ENCODE measurements around the gene HDAC10.

Gene HDAC10

GRCh38 chr22:50236731-50237409, 14.2 kb downstream of the HDAC10 start:
- DNase-seq (ENCODE audit: low read depth), result no peak

DNA sequence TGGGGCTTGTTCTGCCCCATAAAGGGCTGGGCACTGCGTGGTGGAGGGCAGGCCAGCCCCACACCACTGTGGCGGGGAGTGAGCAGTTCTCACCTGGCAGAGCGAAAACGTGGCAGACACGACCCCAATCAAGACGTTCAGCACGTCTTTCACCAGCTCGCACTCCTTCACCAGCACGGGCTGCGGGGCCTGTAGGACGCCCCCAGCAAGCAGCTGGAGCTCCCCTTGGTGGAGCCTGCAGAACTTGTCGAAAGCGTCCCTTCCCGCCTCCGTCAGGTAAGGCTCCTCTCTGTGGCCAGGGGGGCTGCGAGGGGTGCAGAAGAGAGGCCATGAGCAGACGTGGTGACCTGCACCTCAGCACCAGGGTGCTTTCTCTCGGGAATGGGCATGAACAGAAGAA, 17.8 kb downstream of the HDAC10 start:
- DNase-seq (ENCODE audit: low read depth), result no peak

GRCh38 chr22:50232481-50233151, 18.4 kb downstream of the HDAC10 start:
- no peak for DNase-seq (ENCODE audit: low read depth)

- no peak for DNase-seq (ENCODE audit: low read depth)
Observed at GRCh38 chr22:50229370-50229769, 21.7 kb downstream of the HDAC10 start.

- no peak for DNase-seq (ENCODE audit: low read depth)
Observed at GRCh38 chr22:50228366-50228765, 22.7 kb downstream of the HDAC10 start.

DNA sequence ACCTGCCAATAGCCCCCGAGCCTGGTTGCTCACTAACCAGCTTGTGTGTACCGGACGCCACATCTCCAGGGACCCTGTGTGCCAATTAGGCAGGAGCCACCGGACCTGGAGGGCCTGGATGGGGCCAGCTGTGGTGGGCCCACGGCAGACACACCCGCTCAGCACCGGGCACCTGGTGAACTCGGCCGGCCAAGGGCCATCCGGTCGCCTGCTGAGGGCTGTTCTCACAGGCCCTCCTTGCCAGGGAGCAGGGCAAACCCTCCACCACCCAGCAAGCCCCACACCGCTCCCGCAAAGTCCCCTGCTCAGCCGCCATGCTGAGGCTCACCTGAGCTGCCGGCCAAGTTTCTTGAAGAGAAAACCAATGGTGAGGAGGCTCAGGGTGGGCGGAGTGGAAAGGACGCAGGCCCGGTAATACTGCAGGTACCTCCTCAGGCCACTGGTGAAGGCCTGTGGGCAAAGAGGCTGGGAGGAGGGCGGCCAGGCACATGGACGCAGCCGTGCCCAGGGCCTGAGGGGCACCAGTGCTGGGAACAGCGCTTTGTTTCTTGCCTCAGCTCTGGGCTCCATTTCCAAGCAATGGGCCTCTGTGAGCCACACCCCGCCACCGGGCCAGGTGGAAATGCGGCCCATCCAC, 23.4 kb downstream of the HDAC10 start:
- DNase-seq (ENCODE audit: low read depth), result no peak

GRCh38 chr22:50226875-50227165, 24.2 kb downstream of the HDAC10 start:
- DNase-seq (ENCODE audit: low read depth), result no peak

GRCh38 chr22:50226063-50226874, 24.8 kb downstream of the HDAC10 start:
- no peak for DNase-seq (ENCODE audit: low read depth)

- DNase-seq (ENCODE audit: low read depth), result no peak
Observed at GRCh38 chr22:50225200-50225969, 25.7 kb downstream of the HDAC10 start.

DNA sequence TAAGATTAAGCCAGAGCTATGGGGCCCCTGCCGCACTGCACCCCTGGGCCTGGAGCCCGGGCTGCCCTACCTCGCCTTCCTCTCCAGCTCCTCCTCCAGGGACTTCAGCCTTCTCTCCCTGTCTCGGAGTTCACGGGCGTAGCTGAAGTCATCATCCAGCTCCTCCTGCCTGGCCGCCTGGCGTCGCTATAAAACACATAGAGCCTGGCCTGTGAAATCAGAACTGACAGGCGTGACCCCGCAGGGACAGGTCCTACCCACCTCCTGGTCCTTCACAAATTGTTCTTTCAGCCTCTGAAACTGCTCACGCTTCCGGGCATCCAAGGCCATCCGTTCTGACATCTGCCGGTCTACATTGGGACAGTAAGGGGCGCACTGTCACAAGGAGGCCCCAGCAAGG, 27.0 kb downstream of the HDAC10 start:
- no peak for DNase-seq (ENCODE audit: low read depth)

DNA sequence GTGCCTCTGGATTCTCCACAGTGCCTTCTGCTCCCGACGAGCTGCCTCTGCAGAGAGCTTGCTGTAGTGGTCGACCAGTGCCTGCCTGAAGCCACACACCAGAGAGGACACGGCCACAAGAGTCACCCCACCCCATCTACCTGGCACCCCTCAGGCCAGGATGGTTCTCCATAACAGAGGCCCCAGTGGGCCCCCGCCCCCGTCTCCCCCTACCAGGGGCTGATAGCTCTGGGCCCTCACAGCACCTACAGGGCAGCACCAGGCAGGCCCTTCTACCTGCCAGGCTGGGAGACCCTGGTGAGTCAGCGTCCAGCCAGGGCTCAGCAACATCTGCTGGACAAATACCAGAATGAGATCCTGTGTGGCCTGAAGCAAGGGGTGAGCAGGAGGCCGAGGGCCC, 28.6 kb downstream of the HDAC10 start:
- no peak for DNase-seq (ENCODE audit: low read depth)

DNA sequence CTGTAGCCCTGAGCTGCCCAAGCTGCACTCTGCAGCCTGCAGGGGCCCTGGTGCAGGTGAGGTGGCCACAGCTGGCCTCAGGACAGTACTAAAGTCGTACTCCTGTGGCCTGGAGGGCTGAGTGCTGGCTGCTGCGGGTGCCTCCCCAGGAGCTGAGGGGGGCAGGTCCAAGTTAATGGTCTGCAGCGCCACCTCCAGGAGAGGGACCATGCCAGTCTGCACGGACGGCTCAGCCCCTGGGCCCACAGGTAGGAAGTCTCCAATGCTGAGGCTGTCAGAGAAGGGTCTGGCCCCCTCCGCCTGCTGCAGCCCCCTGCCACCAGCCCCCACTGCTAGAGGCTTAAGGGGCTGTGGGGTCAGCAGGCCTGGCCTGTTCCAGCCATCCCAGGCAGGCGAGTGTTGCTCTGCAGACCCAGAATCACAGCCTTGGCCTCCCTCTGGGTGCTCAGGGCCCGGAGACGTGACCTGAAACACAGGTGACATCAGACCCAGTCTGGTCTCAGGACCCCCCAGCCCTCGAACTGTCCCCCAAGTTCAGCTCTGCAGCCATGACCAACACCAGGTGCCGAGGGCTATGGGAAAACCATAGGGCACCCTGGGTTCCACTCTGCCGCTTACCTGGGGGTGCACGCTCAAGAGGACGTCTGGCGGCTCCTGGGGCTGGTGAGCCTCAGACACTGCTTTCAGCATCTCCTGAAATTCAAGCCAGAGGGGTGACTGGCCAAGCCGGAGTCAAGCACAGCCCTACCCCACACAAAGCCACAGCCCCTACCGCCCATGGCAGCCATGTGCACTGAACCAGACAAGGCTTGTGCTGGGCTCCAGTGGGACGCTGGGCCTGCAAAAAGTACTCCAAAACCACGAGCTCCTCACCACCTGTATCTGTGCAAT, 29.4 kb downstream of the HDAC10 start:
- DNase-seq (ENCODE audit: low read depth), result no peak

GRCh38 chr22:50220603-50221409, 30.3 kb downstream of the HDAC10 start:
- no peak for DNase-seq (ENCODE audit: low read depth)

DNA sequence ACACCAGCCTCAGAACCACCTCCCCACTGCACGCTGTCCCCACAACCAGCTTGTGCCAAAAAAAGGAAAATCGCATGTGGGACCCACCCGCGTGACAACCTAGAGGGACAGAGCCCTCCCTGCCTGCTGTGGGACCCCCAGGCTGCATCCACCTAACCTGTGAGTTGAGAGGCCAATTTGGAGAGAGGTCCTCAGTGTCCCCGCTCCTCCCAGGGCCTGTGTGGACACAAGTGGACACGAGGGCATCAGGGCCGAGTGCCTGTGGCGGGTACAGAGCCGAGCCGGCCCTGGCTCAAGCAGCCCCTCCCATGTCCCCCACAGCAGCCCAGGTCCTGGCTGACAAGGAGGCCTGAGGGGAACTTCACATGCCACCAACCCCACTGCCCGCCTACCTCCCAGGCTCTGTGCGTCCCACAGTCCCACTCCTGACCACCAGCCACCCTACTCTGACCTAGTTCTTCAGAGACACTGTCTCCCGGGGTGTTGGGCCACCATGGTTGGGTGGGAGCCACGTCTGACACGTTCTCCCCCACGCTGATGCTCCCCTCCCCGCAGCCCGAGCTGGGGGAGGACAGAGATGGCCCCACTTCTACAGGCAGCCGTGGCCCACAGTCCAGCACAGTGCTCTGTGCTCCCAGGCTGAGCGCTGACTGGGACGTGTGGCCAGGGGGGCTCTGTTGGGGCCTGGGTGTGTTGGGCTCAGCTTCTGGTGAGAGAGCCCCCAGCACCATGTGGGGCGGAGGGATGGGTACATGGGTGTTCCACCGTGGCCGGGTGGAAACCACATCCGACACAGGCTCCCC, 31.1 kb downstream of the HDAC10 start:
- DNase-seq (ENCODE audit: low read depth), result no peak

DNA sequence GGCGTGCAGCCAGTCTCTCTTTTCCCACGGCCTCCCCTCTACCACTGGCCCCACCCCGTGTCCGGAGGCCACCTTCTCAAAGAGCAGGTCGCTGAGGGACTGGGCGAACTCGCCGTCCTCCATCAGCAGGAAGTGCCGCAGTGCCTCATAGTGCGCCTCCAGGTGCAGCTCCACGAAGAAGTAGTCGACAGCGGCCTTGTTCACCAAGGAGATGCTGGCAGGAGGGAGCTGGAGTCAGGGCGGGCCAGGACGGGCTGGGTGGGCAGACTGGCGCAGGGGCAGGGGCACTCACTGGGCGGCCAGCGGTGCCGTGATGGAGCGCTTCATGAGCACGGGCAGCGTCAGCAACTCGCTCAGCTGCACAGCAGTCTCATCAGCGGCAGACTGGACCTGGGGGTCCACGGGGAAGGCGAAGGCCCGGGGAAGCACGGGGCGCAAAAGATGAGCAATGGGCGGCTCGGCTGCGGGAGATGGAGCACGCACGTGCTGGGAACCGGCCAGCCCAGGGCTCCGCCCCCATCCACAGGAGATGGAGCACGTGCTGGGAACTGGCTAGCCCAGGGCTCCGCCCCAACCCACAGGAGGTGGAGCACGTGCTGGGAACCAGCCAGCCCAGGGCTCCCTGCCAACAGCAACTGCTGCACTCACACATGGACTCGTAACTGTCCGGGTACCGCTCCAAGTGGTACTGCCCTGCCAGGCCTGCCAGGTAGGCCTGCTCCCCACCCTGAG, 31.9 kb downstream of the HDAC10 start:
- no peak for DNase-seq (ENCODE audit: low read depth)

- no peak for DNase-seq (ENCODE audit: low read depth)
Observed at GRCh38 chr22:50218153-50218995, 32.7 kb downstream of the HDAC10 start.

DNA sequence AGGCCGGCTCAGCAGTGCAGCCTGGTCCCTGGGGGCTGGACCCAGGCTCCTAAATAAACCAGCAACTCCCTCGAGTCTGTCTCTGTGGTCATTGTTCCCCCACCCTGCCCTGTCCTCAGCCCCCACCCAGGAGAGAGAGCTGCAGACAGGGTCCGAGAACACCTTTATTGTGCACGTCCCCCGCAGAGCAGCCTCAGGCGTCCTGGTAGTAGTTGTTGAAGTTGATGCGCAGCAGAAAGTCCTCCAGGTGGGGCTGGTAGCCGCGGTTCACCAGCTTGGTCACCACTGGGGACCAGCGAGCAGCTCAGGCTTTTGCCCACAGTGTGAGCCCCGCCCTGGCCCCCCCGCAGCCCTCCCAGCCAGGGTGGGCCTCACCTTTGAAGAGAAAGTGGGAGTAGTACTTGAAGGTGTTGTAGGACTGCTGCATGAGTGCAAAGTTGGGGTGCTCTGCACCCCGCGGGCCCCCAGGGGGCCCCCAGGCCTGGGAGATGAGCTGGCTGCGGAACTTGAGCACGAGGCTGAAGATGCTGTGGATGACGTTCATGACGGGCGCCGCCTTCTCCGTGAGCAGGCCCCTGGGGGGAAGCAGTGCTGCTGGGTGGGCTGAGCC, 33.4 kb downstream of the HDAC10 start:
- no peak for DNase-seq (ENCODE audit: low read depth)
